Activated T-helper 1 cell treated with anti-CD3 and anti-CD28 coated beads, Interleukin-2, amount 50 U/mL, for 16 hours (primary cell): Measurements from ENCODE around the gene ARL6IP1.

Source experiments
- DNase-seq, 2 donors: peaks; one replicate each; pipeline ENCODE4 v3.0.0-alpha.2; 2020; ENCODE audit warnings: low read depth in 1 of 2, low spot score in 1 of 2

ARL6IP1 gene

GRCh38 chr16:18801145-18801972 is at the start of gene ARL6IP1:
ARL6IP1 (minus strand) TSS chr16:18801549; CDS start chr16:18801466, 83 bp downstream.
- DNase-seq = peak; percentile 98

GRCh38 chr16:18846416-18846815 is 45.1 kb upstream of the ARL6IP1 start:
- no peak for DNase-seq

GRCh38 chr16:18842565-18842964 is 41.2 kb upstream of the ARL6IP1 start:
- DNase-seq = no peak

DNA sequence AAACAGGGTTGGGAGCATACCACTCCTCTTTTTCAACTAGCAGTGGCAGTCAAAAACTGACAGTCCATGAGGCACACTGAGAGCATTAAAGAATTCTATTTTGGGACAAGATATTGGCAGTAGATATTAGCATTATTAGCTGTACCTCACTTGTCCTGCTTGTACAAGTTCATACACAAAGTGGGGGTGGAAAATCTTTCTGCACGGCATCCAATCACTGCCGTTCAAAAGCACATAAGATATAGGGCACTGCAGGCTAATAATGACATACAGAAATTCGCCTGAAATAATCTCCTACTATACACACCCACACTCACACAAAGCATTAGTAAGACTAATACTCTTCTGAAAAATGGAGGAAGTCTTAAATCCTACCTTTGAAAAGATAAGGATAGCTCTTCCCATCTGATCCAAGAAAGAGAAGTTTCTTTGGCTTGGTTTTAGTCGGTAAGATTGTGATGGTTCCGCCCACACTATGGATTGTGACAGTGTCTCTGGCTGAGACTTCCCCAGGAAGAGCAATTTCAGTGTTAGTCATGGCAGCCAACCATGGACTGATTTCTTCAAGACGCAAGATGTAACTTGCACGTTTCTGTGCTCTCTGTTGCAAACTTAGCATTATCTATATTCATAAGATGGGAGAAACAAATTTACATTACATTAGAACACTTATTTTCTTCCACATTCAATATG is 40.6 kb upstream of the ARL6IP1 start:
- DNase-seq = no peak

GRCh38 chr16:18839555-18839954 is 38.2 kb upstream of the ARL6IP1 start:
- DNase-seq = no peak

DNA sequence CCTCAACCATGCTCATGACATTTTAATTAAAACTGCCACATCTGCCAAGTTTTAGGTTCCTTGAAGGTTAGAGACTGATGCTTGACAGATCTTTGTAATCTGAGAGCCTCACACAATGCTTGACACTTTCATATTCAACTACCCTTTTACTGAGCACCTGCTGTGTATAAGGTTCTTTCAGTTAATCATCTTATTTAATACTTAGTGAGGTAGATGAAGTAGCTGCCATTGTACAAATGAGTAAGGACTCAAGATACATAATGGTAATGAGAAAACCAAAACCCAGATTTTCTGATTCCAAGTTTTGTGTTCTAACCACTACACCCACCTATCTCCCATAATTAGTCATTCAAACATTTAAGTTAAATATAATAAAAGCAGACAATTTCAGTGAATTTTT is 35.4 kb upstream of the ARL6IP1 start:
- no peak for DNase-seq

GRCh38 chr16:18834864-18835263 is 33.5 kb upstream of the ARL6IP1 start:
- DNase-seq = no peak

DNA sequence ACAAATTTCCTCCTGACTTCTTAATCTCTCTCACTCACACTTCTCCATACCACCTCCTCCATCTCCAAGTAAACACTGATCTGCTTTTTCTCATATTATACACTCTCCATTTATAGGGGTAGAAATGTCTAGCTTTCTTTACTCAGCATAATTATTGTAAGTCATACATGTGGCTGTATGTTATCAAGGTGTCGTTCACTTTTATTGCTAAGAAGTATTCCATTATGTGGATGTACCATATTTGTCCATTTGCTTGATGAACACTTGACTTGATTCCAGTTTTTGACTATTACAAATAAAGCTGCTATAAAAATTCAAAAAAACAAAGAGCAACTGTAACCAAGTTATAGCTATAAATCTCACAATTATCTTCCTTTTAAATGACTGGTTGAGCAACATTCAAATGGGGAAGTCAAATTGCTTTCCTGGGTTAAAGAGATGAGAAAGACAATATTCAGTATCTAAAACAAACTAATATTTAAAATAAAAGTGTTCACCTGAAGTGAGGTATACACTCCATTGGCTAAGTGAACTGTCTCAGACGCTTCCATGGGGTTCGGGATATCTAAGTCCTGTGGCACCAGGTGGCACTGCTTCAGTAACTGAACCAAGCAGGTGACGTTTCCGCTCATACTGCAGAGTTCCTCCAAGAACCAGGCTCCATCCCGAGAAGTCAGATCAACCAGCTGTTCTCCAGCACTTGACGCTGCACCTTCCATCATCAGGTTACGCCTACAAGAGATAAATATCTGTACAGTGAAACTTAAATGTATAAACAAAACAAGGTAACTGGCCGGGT is 32.6 kb upstream of the ARL6IP1 start:
- no peak for DNase-seq

DNA sequence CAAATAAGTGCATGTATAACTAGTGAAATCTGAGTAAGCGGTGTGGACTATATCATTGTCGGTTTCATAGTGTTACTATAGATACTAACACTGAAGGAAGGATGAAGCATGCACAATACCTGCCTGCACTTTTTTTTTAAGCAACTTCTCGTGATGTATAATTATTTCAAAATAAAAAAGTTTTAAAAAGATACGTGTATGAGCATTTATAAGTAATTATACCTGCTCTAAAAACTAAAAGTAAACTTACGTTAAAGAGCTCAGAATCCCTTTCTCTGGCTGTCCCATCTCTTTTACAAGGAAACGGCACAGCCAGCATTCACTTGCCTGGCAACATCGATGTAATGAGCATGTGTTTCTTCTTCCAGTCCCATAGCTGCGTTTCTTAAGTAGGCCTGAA is 31.3 kb upstream of the ARL6IP1 start:
- no peak for DNase-seq

- no peak for DNase-seq
Measured at GRCh38 chr16:18832006-18832405, 30.7 kb upstream of the ARL6IP1 start.

DNA sequence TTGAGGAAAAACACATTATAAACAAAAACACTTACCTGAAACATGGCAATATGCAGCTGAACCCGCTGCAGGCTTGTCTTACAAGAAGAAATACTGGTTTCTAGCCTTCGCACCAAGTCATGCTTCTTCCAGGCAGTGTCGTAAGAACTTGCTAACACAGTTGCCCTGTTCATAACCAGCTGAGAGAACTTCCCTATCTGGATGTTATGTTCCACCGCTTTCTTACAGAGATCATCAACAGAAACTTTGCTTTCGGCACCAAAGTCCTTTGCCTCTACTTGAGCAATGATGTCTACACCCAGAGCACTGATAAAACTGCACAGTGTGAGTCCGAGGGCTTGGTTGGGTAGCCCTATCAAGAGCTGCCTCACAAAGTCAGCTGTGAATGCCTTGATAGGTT is 27.9 kb upstream of the ARL6IP1 start:
- DNase-seq = no peak

- DNase-seq = no peak
Measured at GRCh38 chr16:18827890-18828289, 26.5 kb upstream of the ARL6IP1 start.

- DNase-seq = no peak
Measured at GRCh38 chr16:18816286-18816685, 14.9 kb upstream of the ARL6IP1 start.

DNA sequence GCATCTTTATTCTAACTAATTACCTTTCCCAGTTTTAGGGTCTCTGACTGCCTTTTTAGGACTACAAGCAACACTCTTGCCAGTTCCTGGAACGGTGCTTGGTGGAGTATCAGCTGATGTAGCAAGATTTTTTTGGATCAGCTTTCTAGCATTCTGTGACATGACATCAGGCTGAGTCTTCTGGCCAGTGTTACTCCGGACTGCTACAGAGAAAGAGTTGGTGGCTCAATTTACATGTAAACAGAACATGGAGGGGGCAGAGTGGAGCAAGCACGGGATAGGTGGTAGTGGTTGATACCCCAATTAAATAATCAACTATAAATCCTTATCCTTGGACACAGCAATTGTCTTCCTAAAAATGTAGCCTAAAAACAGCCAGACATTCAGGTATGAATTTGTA is 10.6 kb upstream of the ARL6IP1 start:
- DNase-seq = no peak

GRCh38 chr16:18809165-18809564 is 7.8 kb upstream of the ARL6IP1 start:
- DNase-seq = no peak

DNA sequence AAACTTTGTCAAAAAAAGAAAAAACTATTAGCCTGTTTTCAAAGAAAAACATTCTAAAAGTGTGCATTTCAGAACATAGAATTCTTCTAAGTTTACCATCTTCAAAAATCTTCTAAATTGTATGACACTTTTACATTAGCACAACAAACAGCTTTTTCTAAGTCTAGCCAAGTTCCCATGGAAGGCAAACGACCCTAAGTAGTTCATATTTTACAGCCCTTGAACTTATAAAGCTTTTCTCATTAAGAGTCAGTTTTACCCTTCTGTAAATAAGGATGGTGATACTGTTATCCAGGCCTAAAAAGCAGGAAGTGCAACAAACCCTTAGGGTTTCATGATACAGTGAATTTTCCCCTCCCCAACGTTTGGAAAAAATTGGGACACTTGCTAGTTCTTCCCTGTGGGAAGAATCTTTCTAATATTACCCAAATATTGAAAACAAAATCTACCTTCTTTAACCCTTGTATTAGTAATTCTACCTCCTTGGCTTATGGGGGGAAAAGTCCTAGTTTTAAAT is 4.0 kb upstream of the ARL6IP1 start:
- DNase-seq = no peak

DNA sequence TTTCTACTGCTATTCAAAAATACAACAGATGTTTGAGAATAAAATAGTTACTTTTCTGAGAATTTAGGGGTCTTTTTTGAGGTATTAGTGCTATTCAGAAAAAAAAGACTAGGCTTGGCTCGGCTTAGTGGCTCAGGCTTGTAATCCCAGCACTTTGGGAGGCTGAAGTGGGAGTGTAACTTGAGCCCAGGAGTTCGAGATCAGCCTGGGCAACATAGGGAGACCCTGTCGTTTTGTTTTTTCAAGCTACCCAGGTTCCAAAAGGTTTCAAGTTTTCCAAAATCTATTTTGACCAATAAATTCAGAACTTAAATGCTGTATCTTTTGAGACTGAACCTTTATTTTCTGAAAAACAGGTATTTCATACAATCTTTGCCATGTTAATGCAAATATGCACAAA is 3.2 kb upstream of the ARL6IP1 start:
- DNase-seq = no peak

GRCh38 chr16:18803569-18804462 is 2.5 kb upstream of the ARL6IP1 start:
- DNase-seq = no peak

GRCh38 chr16:18802767-18803343 is 1.5 kb upstream of the ARL6IP1 start:
- DNase-seq = no peak

- DNase-seq = no peak
Measured at GRCh38 chr16:18800775-18801144, 589 bp downstream of the ARL6IP1 start.
